K562 (cell line): ENCODE measurements around the gene PARP1.
"Not testable (repeated sequence)": the region's sequence is repeated elsewhere in the genome, so short reads cannot be mapped to it uniquely, and the experiment has no call there.

Experiments
- EP300 ChIP-seq: IDR thresholded peaks from 2 replicates; pipeline ENCODE4 v1.6.1; 2012; ENCODE audit warnings: low read length, improper control_type of control experiment
- ESRRA ChIP-seq: fragments of 450-650 bp; IDR thresholded peaks from 2 replicates; pipeline ENCODE4 v1.6.1; 2014; ENCODE audit warnings: low read depth, mild to moderate bottlenecking, moderate library complexity, borderline replicate concordance
- EZH2 ChIP-seq: IDR thresholded peaks from 2 replicates; pipeline ENCODE4 v1.6.1; 2012; ENCODE audit warnings: low read depth, mild to moderate bottlenecking, inconsistent platforms, low read length, borderline replicate concordance
- JUND ChIP-seq, 2 experiments: IDR thresholded peaks; 2 replicates in 1 of 2; 3 replicates in 1 of 2; pipeline ENCODE4 v1.6.1; 2011; ENCODE audit warnings: borderline replicate concordance in 2 of 2, low read depth in 2 of 2, low read length in 2 of 2, improper control_type of control experiment in 1 of 2, missing biosample characterization in 1 of 2, missing genetic modification characterization in 1 of 2, missing genetic modification reagents in 1 of 2
- KLF16 ChIP-seq: IDR thresholded peaks from 2 replicates; pipeline ENCODE4 v1.6.1; 2016; ENCODE audit warnings: antibody characterized with exemption
- RBM25 ChIP-seq: fragments of 200-400 bp; formaldehyde crosslinking; IDR thresholded peaks from 2 replicates; pipeline ENCODE4 v1.6.1; 2018; ENCODE audit warnings: low read length, low read depth, moderate library complexity; ENCODE audit not compliant: severe bottlenecking
- SIN3B ChIP-seq: fragments of 450-650 bp; IDR thresholded peaks from 2 replicates; pipeline ENCODE4 v1.6.1; 2017; ENCODE audit warnings: low read depth, mild to moderate bottlenecking, moderate library complexity
- SMC3 ChIP-seq: conservative IDR thresholded peaks from 2 replicates; pipeline ENCODE4 v1.6.1; 2011; ENCODE audit warnings: low read depth, low read length, improper control_type of control experiment; ENCODE audit not compliant: insufficient read depth
- SP1 ChIP-seq: sonication (generic); formaldehyde crosslinking; IDR thresholded peaks from 2 replicates; pipeline ENCODE4 v1.8.1; 2022; ENCODE audit warnings: mild to moderate bottlenecking, missing genetic modification reagents
- ZFPM2 ChIP-seq: fragments of 250-450 bp; sonication (Bioruptor Pico); IDR thresholded peaks from 2 replicates; pipeline ENCODE4 v1.5.1; 2022; ENCODE audit warnings: mild to moderate bottlenecking
- ZKSCAN1 ChIP-seq: fragments of 150-350 bp; IDR thresholded peaks from 2 replicates; pipeline ENCODE4 v1.6.1; 2016; ENCODE audit warnings: low read depth, low read length
- TF ChIP-seq, protein P1 (sequence below): fragments of 450-650 bp; formaldehyde crosslinking; IDR thresholded peaks from 2 replicates; pipeline ENCODE4 v1.4.0; 2020; ENCODE audit warnings: mild to moderate bottlenecking, mixed read lengths

DNA sequence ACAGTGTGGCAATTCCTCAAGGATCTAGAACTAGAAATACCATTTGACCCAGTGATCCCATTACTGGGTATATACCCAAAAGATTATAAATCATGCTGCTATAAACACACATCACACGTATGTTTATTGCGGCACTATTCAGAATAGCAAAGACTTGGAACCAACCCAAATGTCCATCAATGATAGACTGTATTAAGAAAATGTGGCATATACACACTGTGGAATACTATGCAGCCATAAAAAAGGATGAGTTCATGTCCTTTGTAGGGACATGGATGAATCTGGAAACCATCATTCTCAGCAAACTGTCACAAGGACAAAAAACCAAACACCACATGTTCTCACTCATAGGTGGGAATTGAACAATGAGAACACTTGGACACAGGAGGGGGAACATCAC is 24.0 kb upstream of the PARP1 start:
- not testable (repeated sequence) for TF ChIP-seq EP300; ESRRA; SIN3B; SP1 (CRISPR knock-in tag); EZH2; ZKSCAN1; SMC3; KLF16; JUND (IDR thresholded peaks at IDR 0.05; ENCODE audit: borderline replicate concordance, low read depth, low read length); JUND (tag; IDR thresholded peaks at IDR 0.05; ENCODE audit: borderline replicate concordance, low read depth, low read length); ZFPM2 (CRISPR knock-in tag)
- TF ChIP-seq RBM25: peak; percentile 16
- TF ChIP-seq, protein P1, sequence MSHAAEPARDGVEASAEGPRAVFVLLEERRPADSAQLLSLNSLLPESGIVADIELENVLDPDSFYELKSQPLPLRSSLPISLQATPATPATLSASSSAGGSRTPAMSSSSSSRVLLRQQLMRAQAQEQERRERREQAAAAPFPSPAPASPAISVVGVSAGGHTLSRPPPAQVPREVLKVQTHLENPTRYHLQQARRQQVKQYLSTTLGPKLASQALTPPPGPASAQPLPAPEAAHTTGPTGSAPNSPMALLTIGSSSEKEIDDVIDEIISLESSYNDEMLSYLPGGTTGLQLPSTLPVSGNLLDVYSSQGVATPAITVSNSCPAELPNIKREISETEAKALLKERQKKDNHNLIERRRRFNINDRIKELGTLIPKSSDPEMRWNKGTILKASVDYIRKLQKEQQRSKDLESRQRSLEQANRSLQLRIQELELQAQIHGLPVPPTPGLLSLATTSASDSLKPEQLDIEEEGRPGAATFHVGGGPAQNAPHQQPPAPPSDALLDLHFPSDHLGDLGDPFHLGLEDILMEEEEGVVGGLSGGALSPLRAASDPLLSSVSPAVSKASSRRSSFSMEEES (CRISPR knock-in tag): not testable (repeated sequence)
